Ishikawa (cell line): ENCODE data around the gene RBMS1.
A peak's percentile ranks its signal among the peaks of the same experiment; 100 is the strongest.

Source experiments
- CEBPB ChIP-seq: IDR thresholded peaks from 2 replicates; pipeline ENCODE4 v1.6.1; 2012
- EGR1 ChIP-seq: IDR thresholded peaks from 2 replicates; pipeline ENCODE4 v1.6.1; 2012
- EP300 ChIP-seq: IDR thresholded peaks from 2 replicates; pipeline ENCODE4 v1.6.1; 2012; ENCODE audit warnings: borderline replicate concordance
- FOXM1 ChIP-seq: IDR thresholded peaks from 2 replicates; pipeline ENCODE4 v1.6.1; 2012; ENCODE audit warnings: low read depth, borderline replicate concordance
- NFIC ChIP-seq: IDR thresholded peaks from 2 replicates; pipeline ENCODE4 v1.6.1; 2012
- RAD21 ChIP-seq: IDR thresholded peaks from 2 replicates; pipeline ENCODE4 v1.6.1; 2012; ENCODE audit warnings: low read depth
- TAF1 ChIP-seq: IDR thresholded peaks from 2 replicates; pipeline ENCODE4 v1.6.1; 2012; ENCODE audit warnings: low read depth, mild to moderate bottlenecking
- TCF12 ChIP-seq: IDR thresholded peaks from 2 replicates; pipeline ENCODE4 v1.6.1; 2012; ENCODE audit warnings: low read depth
- TEAD4 ChIP-seq: IDR thresholded peaks from 2 replicates; pipeline ENCODE4 v1.6.1; 2012
- YY1 ChIP-seq: IDR thresholded peaks from 2 replicates; pipeline ENCODE4 v1.6.1; 2012; ENCODE audit warnings: low read depth
- ZBTB7A ChIP-seq: IDR thresholded peaks from 2 replicates; pipeline ENCODE4 v1.6.1; 2012; ENCODE audit warnings: low read depth
- TF ChIP-seq, protein P1 (sequence below): IDR thresholded peaks from 2 replicates; pipeline ENCODE4 v1.6.1; 2012; ENCODE audit warnings: low read depth, mild to moderate bottlenecking
- TF ChIP-seq, protein P2 (sequence below): IDR thresholded peaks from 2 replicates; pipeline ENCODE4 v1.6.1; 2012
- TF ChIP-seq, protein P3 (sequence below): IDR thresholded peaks from 2 replicates; pipeline ENCODE4 v1.6.1; 2012

RBMS1 gene

GRCh38 chr2:160247296-160248035 is 246.1 kb downstream of the RBMS1 start:
- TF ChIP-seq YY1 = no peak
- TF ChIP-seq TAF1 = no peak
- peak; percentile 67; the same call in 1 of the 2 replicates for TF ChIP-seq FOXM1
- peak; percentile 84 for TF ChIP-seq EP300
- peak; percentile 64 for TF ChIP-seq TEAD4
- no peak for TF ChIP-seq CEBPB
- TF ChIP-seq, protein P1, sequence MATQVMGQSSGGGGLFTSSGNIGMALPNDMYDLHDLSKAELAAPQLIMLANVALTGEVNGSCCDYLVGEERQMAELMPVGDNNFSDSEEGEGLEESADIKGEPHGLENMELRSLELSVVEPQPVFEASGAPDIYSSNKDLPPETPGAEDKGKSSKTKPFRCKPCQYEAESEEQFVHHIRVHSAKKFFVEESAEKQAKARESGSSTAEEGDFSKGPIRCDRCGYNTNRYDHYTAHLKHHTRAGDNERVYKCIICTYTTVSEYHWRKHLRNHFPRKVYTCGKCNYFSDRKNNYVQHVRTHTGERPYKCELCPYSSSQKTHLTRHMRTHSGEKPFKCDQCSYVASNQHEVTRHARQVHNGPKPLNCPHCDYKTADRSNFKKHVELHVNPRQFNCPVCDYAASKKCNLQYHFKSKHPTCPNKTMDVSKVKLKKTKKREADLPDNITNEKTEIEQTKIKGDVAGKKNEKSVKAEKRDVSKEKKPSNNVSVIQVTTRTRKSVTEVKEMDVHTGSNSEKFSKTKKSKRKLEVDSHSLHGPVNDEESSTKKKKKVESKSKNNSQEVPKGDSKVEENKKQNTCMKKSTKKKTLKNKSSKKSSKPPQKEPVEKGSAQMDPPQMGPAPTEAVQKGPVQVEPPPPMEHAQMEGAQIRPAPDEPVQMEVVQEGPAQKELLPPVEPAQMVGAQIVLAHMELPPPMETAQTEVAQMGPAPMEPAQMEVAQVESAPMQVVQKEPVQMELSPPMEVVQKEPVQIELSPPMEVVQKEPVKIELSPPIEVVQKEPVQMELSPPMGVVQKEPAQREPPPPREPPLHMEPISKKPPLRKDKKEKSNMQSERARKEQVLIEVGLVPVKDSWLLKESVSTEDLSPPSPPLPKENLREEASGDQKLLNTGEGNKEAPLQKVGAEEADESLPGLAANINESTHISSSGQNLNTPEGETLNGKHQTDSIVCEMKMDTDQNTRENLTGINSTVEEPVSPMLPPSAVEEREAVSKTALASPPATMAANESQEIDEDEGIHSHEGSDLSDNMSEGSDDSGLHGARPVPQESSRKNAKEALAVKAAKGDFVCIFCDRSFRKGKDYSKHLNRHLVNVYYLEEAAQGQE = no peak
- peak; percentile 80 for TF ChIP-seq NFIC
- TF ChIP-seq, protein P2, sequence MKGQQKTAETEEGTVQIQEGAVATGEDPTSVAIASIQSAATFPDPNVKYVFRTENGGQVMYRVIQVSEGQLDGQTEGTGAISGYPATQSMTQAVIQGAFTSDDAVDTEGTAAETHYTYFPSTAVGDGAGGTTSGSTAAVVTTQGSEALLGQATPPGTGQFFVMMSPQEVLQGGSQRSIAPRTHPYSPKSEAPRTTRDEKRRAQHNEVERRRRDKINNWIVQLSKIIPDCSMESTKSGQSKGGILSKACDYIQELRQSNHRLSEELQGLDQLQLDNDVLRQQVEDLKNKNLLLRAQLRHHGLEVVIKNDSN = no peak
- peak; percentile 81 for TF ChIP-seq TCF12
- TF ChIP-seq ZBTB7A = no peak
- no peak for TF ChIP-seq EGR1

DNA sequence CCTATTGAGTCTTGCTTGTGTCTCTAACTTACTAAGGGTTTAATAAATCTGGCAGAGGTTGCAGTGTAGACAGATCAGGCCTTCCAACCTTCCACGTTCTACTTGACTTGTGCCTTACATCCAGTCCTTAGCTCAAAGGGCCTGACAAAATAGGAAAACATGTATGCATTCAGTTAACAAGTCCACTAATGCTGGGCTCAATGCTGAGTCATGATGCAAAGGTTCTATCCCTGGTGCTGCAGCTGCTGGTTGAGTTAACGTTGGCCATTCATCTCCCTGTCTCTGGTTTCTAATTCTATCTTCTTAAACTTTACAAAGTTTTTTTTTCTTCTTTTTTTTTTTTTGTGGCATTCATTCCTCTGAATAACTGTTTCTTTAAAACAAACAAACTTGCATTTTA is 247.3 kb downstream of the RBMS1 start:
- TF ChIP-seq TAF1 = no peak
- TF ChIP-seq, protein P1 = peak; percentile 59; the same call in 1 of the 2 replicates

DNA sequence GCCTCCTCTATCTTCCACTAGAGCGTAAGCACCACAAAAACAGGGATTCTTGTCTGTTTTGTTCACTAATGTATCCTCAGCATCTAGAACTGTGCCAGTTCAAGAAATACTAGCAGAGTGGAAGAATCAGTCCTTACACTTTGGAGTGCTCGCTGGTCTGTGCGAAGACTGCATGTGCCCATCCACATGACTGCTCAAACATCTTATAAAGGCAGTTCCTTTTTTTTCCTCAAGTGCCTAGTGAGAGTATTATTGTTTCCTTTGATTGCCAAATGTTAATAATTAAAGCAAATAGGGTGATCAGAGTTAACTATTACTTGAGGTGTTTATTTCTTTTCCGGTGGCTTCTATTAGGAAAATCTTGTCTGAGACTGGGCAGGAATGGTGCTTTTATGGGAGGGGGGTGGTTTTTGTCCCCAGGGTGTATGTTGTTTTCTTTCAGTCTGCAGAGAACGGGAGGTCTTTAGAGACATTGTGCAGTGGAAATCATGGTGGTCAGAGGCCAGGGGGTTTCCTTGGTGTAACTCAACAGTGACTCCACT is 247.9 kb downstream of the RBMS1 start:
- TF ChIP-seq, protein P3, sequence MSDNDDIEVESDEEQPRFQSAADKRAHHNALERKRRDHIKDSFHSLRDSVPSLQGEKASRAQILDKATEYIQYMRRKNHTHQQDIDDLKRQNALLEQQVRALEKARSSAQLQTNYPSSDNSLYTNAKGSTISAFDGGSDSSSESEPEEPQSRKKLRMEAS = 0 out of 2 replicates have a peak, but pooled peaks have one; percentile 22
- TF ChIP-seq ZBTB7A (no peak), RAD21 (no peak)

GRCh38 chr2:160242893-160243564 is 250.6 kb downstream of the RBMS1 start:
- TF ChIP-seq, protein P1 = no peak
- TF ChIP-seq TEAD4 = no peak
- no peak; the same call in 1 of the 2 replicates for TF ChIP-seq EP300
- TF ChIP-seq NFIC = no peak; the same call in 1 of the 2 replicates
- TF ChIP-seq EGR1 = no peak
- TF ChIP-seq TAF1 = no peak
- TF ChIP-seq YY1 = no peak
- no peak for TF ChIP-seq TCF12
- no peak for TF ChIP-seq CEBPB
